Astrocyte of the spinal cord (primary cell): ENCODE measurements around the gene ARHGAP9.
A peak's percentile ranks its signal among the peaks of the same experiment; 100 is the strongest.

Experiments used
- DNase-seq: peaks from one replicate; pipeline ENCODE4 v3.0.0; 2011; ENCODE audit warnings: low read depth, low spot score
- H3K4me3 ChIP-seq: 2 replicates; pipeline ENCODE4 v1.5.1; 2011; ENCODE audit warnings: low read depth, mild to moderate bottlenecking, low read length, moderate library complexity
- in situ Hi-C: cut with HindIII; loops from 2 replicates; pipeline ENCODE4 v1.10.0; 2017; ENCODE audit warnings: low sequenced_read_pairs
- TF ChIP-seq, protein P1 (sequence below): IDR thresholded peaks from 2 replicates; pipeline ENCODE4 v1.5.1; 2012; ENCODE audit warnings: low read depth, mild to moderate bottlenecking, low read length, inconsistent platforms

Gene ARHGAP9

DNA sequence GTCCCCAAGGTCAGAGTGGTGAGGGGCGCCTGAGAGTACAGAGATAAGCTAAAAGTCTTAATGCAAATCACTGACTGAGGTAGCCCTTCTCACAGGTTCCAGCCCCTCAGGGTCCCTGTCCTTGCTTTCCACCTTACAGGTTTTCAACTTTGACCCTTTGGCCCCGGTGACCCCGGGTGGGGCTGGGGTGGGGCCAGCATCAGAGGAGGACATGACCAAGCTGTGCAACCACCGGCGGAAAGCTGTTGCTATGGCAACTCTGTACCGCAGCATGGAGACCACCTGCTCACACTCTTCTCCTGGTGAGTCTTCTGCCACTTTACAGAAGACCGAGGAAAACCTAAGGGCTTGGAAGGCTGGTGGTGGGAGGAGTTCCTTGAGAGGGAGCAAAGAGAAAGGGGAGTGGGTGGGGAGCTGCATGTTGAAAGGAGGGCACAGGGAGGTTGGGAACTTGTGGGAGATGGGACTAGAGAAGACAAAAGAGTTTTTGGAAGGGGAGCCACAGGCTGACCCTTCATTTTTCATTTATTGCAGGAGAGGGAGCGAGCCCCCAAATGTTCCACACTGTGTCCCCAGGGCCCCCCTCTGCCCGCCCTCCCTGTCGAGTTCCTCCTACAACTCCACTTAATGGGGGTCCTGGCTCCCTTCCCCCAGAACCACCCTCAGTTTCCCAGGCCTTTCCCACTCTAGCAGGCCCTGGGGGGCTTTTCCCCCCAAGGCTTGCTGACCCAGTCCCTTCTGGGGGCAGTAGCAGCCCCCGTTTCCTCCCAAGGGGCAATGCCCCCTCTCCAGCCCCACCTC is 45.3 kb upstream of the ARHGAP9 start:
- TF ChIP-seq, protein P1, sequence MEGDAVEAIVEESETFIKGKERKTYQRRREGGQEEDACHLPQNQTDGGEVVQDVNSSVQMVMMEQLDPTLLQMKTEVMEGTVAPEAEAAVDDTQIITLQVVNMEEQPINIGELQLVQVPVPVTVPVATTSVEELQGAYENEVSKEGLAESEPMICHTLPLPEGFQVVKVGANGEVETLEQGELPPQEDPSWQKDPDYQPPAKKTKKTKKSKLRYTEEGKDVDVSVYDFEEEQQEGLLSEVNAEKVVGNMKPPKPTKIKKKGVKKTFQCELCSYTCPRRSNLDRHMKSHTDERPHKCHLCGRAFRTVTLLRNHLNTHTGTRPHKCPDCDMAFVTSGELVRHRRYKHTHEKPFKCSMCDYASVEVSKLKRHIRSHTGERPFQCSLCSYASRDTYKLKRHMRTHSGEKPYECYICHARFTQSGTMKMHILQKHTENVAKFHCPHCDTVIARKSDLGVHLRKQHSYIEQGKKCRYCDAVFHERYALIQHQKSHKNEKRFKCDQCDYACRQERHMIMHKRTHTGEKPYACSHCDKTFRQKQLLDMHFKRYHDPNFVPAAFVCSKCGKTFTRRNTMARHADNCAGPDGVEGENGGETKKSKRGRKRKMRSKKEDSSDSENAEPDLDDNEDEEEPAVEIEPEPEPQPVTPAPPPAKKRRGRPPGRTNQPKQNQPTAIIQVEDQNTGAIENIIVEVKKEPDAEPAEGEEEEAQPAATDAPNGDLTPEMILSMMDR, result no peak
- in situ Hi-C loops, result no loop called here
- H3K4me3 ChIP-seq, result no peak overlapping the region
- DNase-seq, result no peak

DNA sequence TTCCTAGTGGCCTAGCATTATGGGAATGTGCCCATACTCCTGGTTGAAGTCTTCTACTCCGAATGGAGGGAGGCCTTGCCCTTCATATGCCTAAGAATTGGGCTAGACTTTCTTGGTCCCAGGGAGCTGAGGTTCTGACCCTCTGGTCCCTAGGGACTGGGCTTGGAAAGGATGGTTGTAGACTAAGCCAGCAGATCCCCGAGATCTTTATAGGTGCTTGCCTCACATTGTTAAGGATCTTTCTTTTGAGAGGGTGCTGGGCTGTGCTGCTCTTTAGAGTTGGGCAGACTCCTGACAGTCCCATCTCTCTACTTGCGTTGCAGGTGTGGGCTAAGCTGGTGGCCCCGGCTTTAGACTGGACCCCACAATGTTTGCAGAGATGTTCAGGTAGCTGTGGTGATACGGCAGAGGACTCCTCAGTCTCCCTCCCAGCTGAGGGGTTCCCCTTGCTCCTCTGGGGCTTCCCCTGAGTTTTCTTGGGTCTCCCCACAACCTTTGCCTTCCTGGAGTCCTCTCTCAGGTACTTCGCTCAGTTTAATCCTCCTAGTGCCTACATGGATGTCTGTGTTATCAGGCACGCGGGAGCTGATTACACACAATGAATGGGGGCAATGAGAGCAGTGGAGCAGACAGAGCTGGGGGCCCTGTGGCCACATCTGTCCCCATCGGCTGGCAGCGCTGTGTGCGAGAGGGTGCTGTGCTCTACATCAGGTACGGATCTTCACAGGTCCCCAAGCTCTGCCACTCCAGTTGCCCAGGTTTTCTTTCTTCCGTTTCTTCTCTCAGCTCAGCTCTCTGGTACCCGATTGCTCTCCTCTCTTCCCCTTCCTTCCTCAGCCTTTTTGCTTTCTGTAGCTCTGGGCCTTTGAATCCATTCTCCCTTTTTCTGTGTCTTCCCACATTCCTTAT is 44.3 kb upstream of the ARHGAP9 start:
- TF ChIP-seq, protein P1, result no peak
- peak overlapping the region; percentile 85 for H3K4me3 ChIP-seq
- in situ Hi-C loops, result no loop called here
- no peak for DNase-seq

DNA sequence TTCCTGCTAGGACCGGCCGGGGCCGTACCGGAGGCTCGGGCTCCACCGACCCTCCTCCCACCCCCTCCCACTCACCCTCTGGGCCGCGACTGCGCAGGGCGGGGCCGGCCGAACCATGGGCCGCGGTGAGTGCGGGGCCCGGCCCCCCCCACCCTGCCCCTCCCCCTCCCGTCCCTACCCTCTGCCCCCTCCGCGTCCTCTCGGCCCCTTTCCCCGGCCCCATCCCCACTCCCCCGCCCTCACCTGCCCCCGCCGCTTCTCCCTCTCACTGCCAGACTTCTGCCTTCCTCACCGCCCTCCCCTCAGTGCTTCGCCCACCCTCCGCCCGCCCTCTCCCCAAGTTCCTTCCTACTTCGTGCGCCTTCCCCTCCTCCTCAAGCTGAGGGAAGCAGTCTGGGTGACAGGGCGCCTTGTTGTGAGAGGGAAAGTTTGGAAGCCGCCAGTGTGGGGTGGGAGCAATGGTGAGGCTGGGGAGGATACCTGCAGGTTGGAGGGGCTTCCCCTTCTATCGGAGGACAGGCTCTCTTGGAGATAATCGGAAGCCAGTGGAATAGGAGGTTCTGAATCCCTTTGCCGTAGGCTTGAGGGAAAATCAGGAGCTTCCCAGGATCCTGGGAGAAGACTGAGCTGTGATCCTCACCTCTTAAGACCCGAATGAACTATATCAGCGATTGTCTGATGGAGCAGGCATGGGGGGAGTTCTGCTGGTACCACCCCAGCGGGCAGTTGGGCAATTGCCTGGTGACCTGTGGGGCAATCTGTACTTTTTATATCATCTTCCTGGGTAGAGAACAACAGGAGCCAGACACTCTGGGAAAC is 43.4 kb upstream of the ARHGAP9 start:
- in situ Hi-C loops, result no loop called here
- TF ChIP-seq, protein P1, result no peak
- DNase-seq, result peak; percentile 56
- H3K4me3 ChIP-seq, result peak overlapping the region; percentile 85

DNA sequence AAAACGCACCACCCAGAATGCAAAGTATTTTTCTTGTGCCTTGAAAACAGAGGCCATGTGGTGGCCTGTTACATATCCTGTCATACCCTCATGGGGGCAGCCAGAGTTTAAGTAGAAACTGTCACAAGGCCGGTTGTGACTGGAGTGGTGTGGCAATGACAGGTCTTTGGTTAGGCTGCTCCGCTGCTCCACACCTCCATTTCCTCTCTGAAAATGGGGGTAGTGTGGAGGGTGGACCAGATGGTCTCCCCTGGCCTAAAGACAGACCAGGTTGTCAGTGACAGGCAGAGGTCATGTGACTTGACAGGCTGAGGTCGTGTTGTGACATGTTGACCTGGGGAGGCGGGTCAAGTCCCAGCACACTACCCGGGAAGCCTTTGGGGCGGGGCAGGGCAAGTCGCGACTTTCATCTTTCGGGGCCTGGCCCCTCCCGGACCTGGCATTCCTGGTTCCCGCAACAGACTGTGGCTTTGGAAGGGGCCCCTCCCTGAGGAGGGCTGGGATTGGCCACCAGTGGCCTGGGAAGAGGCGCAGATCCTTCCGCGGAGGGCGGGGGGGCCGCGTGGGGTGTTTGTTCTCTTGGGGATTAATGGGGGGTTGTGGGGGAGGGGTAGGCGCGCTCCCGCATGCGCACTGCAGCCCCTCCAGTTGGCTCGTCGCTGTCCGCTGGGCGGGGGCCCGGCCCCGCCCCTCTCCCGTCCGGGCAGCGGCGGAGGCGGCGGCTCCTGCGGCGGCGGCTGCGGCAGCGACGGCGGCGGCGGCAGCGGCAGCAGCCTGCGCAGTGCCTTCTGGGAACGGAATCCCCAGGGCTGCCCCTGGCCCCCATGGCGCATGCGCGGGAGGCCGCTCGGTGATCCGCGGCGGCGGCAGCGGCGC is 42.6 kb upstream of the ARHGAP9 start, which contains the start of gene MBD6:
MBD6 (plus strand) TSS at position 814 of the 876 bp plus-strand sequence. CDS start 1,480 bp downstream, outside the sequence.
- TF ChIP-seq, protein P1, result no peak
- H3K4me3 ChIP-seq, result peak within 1 kb of the TSS; percentile 85
- in situ Hi-C loops, result no loop called here
- DNase-seq, result peak; percentile 96

DNA sequence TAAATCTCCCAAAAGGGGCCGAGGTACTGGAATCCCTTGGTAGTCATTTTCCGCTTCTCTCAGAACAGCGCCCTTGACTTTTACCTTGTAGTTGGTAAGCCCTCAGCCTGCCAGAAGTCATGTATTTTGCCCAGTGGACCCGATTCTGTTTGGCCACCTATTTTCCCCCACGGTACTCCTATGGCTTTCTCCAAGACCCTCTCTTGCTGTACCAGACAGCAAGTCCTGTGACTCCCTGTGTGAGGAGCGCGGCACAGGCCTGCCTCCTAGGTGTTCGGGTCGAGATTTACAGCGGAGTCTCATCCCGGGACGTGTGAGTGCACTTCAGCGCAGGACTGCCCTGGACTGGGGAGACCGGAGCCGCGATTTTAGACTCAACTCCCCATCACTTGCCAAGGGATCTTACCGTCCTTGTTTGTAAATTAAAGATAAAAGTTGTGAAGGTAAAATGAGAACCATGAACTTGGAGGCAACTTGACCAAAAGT is 41.9 kb upstream of the ARHGAP9 start:
- in situ Hi-C loops, result no loop called here
- DNase-seq, result peak; percentile 58
- TF ChIP-seq, protein P1, result no peak
- no peak overlapping the region for H3K4me3 ChIP-seq
